ENCODE results near the gene FGR. TPM values are rescaled to one million over a fixed set of nuclear protein-coding genes. Genes with fewer than 3 reads are reported as not detected.

FGR gene
- total RNA-seq, 1 donor from 2014 or later, result 0.25 TPM

DNA sequence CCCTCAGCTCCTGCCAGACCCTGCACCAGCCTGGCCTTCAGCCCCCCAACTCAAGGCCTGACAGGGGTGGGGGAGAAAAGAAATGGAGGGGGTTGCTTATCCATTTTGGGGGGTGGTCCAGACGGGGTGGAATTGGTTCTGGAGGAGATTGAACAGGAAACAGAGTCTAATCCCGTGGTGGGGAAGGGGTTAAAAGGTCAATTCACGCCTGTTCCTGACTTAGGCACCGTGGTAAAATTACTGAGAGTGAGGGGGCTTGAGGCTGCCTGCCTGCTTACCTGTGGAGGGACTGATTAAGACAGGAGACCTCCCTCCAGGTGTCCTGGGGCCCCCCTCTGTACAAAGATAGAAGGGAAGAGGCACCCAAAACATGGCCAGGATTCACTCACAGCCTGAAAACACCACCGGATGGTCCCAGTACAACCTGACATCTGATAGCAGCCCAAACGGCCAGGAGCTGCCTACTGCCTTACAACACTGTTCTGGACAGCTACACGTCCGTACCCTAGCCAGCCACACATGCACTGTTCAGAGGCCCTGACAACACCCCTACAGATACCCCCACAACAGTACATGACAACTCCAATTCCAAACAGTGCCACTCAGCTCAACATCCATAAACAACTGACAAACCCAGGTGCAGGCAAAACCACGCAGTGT, 62.8 kb downstream of the FGR start:
- peaks cover 3% of the 10 kb centered on the region for H3K36me3 Mint-ChIP-seq (ENCODE audit: low read depth)
- intact Hi-C loops (cut with micrococcal nuclease), result no loop called here
- H3K9me3 Mint-ChIP-seq, result no peaks in the 10 kb centered on the region
- DNase-seq (ENCODE audit: low spot score), result no peak
- H3K27me3 Mint-ChIP-seq (ENCODE audit: low read depth), result peaks cover 15% of the 10 kb centered on the region
- peaks cover 14% of the 10 kb centered on the region for H3K4me1 Mint-ChIP-seq (ENCODE audit: low read depth)
- no peak overlapping the region for H3K4me3 Mint-ChIP-seq (ENCODE audit: low read depth)
- H3K27ac Mint-ChIP-seq, result no peak overlapping the region

DNA sequence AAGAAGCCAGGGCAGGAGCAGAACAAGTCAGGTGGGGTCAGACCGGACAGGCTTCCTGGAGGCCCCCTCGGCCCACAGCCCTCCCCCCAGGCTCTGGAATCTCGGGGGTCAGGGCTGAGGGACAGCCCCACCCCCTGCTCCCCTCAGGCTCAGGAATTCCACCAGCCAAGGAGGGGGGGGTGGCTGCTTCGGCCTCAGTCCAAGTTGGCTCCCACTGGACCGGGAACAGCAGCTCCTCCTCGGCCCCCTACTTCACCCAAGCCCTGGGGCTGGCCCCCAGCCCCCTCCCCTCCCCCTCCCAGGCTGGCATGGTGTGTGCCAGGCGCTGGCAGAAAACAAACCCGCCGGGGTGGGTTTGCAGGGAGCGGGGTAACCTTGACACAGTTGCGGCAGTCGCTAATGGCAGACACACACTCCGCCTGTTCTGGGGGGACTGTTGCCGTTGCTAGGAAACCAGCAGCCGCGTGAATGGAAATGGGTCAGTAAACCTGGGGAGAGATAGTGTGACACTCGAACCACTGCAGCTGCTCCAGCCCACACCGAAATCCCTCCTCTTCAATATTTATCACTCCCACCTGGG, 63.5 kb downstream of the FGR start:
- Mint-ChIP-seq H3K9me3 (no peaks in the 10 kb centered on the region), H3K27me3 (ENCODE audit: low read depth) (peaks cover 10% of the 10 kb centered on the region), H3K27ac (no peak overlapping the region), H3K36me3 (ENCODE audit: low read depth) (peaks cover 3% of the 10 kb centered on the region), H3K4me3 (ENCODE audit: low read depth) (no peak overlapping the region), H3K4me1 (ENCODE audit: low read depth) (peaks cover 14% of the 10 kb centered on the region)
- intact Hi-C loops (cut with micrococcal nuclease), result no loop called here
- no peak for DNase-seq (ENCODE audit: low spot score)

DNA sequence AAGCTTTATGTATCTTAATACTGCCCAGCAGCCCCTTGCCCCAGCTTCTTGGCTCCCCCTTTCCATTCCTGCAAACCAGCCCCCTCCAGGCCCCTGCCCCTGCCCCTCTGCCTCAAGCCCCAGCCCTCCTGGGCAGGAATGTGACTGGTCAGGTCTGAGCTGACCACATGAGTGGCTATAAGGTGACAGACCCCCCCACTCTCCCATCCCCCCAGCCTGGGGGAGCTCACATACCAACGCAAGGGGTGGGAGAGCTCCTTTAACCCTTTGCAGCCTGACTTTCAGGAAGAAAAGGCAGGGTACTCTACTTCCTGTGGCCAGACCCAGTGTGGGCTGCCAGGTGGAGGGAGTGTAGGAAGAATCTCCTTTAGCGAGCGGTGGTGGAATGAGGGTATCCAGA, 64.2 kb downstream of the FGR start:
- no peaks in the 10 kb centered on the region for H3K9me3 Mint-ChIP-seq
- H3K27me3 Mint-ChIP-seq (ENCODE audit: low read depth), result peaks cover 7% of the 10 kb centered on the region
- H3K27ac Mint-ChIP-seq, result no peak overlapping the region
- intact Hi-C loops (cut with micrococcal nuclease), result no loop called here
- peaks cover 14% of the 10 kb centered on the region for H3K4me1 Mint-ChIP-seq (ENCODE audit: low read depth)
- DNase-seq (ENCODE audit: low spot score), result no peak
- H3K36me3 Mint-ChIP-seq (ENCODE audit: low read depth), result peaks cover 3% of the 10 kb centered on the region
- H3K4me3 Mint-ChIP-seq (ENCODE audit: low read depth), result no peak overlapping the region

DNA sequence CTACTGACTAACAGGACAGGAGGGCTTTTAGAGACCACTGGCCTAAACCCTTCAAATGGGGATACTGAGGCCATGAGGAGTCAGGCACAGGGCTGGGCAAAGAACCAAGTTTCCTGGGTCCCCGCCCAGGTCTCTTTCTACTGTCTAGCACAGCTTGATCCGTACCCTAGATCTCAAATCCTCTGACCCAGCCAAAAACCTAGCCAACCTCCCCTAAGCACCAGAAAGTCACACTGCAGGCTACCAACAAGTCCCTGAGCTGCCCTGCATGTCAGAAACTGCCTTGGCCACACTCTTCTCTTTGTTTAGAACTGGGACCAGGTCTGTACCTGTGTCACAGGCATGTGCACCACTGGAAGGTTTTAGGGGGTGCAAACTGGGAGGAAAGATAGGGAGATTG, 64.6 kb downstream of the FGR start:
- Mint-ChIP-seq H3K27ac (no peak overlapping the region), H3K4me1 (ENCODE audit: low read depth) (peaks cover 14% of the 10 kb centered on the region), H3K27me3 (ENCODE audit: low read depth) (peaks cover 7% of the 10 kb centered on the region), H3K4me3 (ENCODE audit: low read depth) (no peak overlapping the region), H3K9me3 (no peaks in the 10 kb centered on the region), H3K36me3 (ENCODE audit: low read depth) (peaks cover 3% of the 10 kb centered on the region)
- DNase-seq (ENCODE audit: low spot score), result no peak
- intact Hi-C loops (cut with micrococcal nuclease), result no loop called here

DNA sequence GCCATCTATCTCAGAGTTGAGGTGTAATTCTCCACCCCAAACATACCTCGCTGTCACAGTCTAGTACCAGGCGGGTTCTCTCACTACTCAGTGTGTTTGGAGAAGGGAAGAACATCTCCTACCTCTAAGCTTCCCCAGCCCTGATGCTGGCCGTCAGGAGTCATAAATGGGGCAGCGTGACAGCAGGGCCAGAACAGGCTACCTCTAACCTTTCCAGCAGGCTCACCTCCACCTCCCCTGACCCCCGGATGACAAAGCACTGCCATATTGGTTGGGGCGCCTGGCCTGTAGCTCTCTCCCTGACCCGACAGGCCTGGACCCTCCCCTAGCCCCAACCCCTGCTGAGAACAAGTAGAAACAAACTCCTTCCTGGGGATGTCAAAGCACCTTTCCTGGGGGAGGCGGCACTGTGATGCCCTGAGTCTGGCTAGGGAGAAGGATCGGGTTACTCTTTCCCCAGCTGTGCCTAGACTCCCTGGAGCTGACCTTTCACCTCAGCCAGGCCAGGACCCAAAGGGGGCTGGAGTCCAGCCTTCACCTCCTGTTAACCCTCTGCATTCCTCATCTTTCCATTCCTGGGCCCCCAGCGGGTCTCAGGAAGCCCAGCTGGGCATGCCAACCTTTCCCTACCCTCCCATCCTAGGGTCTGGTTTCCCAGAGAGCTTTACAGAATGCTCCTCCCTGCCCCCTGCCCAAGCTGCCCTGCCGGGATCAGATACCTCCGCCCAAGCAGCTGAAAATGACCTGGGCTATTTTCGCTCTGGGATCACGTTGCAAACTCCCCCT, 65.3 kb downstream of the FGR start:
- H3K4me1 Mint-ChIP-seq (ENCODE audit: low read depth), result peaks cover 14% of the 10 kb centered on the region
- peaks cover 7% of the 10 kb centered on the region for H3K27me3 Mint-ChIP-seq (ENCODE audit: low read depth)
- intact Hi-C loops (cut with micrococcal nuclease), result loop anchor here (2.0 kb wide), 1 partner anchor 29 kb away; no protein-coding TSS in a partner anchor
- H3K9me3 Mint-ChIP-seq, result no peaks in the 10 kb centered on the region
- peaks cover 3% of the 10 kb centered on the region for H3K36me3 Mint-ChIP-seq (ENCODE audit: low read depth)
- peak overlapping the region; percentile 20 for H3K27ac Mint-ChIP-seq
- H3K4me3 Mint-ChIP-seq (ENCODE audit: low read depth), result peak overlapping the region; percentile 73
- no peak for DNase-seq (ENCODE audit: low spot score)

DNA sequence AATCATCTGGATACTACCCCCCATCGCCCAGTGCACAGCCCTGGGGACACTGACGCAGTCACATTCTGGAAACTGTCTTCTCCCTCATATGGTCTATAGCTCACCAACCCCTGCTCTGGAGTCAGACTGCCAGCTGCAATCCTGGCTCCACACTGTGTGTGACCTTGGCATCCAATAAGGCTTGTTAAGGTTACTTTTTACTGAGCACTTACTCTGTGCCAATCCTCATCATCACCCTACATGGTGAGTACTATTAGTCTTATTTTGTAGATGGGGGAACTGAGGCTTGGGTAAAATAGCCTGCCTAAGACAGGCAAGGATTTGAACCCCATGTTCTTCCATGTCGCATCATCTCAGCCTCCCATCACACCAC, 65.9 kb downstream of the FGR start:
- intact Hi-C loops (cut with micrococcal nuclease), result loop anchor here (2.0 kb wide), 1 partner anchor 30 kb away; no protein-coding TSS in a partner anchor
- DNase-seq (ENCODE audit: low spot score), result no peak
- peak overlapping the region; percentile 20 for H3K27ac Mint-ChIP-seq

DNA sequence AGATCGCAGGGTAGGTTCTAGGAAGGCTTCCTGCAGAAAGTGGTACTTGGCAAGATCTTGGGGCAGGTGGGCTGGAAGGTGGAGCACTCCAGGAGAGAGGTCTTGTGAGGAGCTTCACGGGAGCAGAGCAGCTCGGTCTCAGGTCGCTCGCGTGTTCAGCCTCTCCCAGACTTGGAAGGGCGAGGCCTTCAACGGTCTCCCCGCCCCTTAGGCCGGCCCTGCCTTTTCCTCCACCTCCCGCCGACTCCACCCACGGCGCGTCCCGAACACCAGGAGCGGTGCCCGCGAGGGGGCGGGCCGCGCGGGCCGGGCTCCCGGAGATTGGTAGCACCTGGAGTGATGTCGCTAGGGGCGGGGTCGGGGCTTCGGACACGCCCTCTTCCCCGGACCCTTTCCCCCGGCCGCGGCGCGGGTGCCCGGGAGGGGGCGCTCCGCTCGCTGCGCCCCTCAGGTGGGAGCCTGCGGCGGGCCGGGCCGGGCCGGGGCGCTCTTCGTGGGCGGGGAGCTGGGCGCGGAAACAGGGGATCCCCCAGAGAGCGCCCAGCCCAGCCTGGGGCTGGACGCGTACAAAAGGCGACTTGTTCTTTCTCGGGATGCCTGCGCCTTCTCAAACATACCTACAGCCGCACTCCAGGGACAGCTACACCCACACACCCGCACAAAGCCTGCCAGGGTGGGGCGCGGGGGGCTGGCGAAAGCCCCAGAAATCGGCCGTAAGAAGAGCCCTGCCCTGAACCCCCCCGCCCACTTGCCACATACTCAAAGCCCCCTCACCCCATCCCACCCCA, 66.5 kb downstream of the FGR start:
- Mint-ChIP-seq H3K9me3 (no peaks in the 10 kb centered on the region), H3K27me3 (ENCODE audit: low read depth) (no peaks in the 10 kb centered on the region), H3K4me3 (ENCODE audit: low read depth) (peak overlapping the region; percentile 73), H3K27ac (peak overlapping the region; percentile 1), H3K4me1 (ENCODE audit: low read depth) (peaks cover 17% of the 10 kb centered on the region), H3K36me3 (ENCODE audit: low read depth) (no peaks in the 10 kb centered on the region)
- intact Hi-C loops (cut with micrococcal nuclease), result loop anchor here (2.0 kb wide), 1 partner anchor 30 kb away; no protein-coding TSS in a partner anchor
- peak; percentile 95 for DNase-seq (ENCODE audit: low spot score)

More for the DNA sequence above, 65.9 kb downstream of the FGR start:
- H3K4me3 Mint-ChIP-seq (ENCODE audit: low read depth), result peak overlapping the region; percentile 73
- peaks cover 5% of the 10 kb centered on the region for H3K27me3 Mint-ChIP-seq (ENCODE audit: low read depth)
- H3K36me3 Mint-ChIP-seq (ENCODE audit: low read depth), result peaks cover 3% of the 10 kb centered on the region
- H3K9me3 Mint-ChIP-seq, result no peaks in the 10 kb centered on the region
- H3K4me1 Mint-ChIP-seq (ENCODE audit: low read depth), result peaks cover 14% of the 10 kb centered on the region

DNA sequence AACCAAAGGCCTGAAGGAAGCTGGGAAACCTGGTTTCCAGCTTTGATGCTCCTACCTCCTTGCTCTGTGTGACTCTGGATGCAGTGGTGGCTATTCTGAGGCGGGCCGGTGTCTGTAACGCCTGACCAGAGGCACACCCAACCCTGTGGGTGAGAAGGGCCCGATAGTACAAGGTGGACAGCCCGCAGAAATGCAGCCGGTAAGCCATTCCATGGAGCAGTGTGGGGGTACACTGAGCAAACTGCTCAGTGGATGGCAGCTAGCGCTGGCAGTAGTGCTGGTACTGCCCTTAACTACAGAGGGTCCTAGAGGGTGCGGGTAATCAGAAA, 67.0 kb downstream of the FGR start:
- H3K4me1 Mint-ChIP-seq (ENCODE audit: low read depth), result peaks cover 17% of the 10 kb centered on the region
- no peaks in the 10 kb centered on the region for H3K9me3 Mint-ChIP-seq
- no peaks in the 10 kb centered on the region for H3K27me3 Mint-ChIP-seq (ENCODE audit: low read depth)
- peak overlapping the region; percentile 65 for H3K4me3 Mint-ChIP-seq (ENCODE audit: low read depth)
- DNase-seq (ENCODE audit: low spot score), result no peak
- no peaks in the 10 kb centered on the region for H3K36me3 Mint-ChIP-seq (ENCODE audit: low read depth)
- H3K27ac Mint-ChIP-seq, result peak overlapping the region; percentile 1
- intact Hi-C loops (cut with micrococcal nuclease), result loop anchor here (2.0 kb wide), 1 partner anchor 31 kb away; no protein-coding TSS in a partner anchor

DNA sequence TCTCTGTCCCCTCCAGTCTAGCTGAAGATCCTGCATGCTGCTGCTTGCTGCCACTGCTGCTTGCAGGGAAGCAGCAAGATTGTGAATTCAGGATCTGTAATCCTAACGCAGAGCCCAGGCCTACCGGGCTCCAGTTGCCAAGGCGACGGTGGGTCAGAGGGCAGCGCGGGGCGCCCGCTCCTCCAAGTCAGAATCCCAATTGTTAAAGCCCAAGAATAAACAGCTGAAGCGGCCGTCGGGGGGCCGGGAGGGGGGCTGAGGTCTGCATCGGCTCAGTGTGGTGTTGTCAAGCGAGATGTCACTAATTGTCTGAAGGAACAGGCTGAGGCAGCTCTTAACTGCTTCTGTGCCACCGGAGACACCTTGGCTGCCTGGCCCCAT, 67.8 kb downstream of the FGR start:
- Mint-ChIP-seq H3K27me3 (ENCODE audit: low read depth) (no peaks in the 10 kb centered on the region), H3K36me3 (ENCODE audit: low read depth) (no peaks in the 10 kb centered on the region), H3K4me1 (ENCODE audit: low read depth) (peaks cover 15% of the 10 kb centered on the region), H3K9me3 (no peaks in the 10 kb centered on the region), H3K4me3 (ENCODE audit: low read depth) (no peak overlapping the region), H3K27ac (no peak overlapping the region)
- intact Hi-C loops (cut with micrococcal nuclease), result no loop called here
- no peak for DNase-seq (ENCODE audit: low spot score)

DNA sequence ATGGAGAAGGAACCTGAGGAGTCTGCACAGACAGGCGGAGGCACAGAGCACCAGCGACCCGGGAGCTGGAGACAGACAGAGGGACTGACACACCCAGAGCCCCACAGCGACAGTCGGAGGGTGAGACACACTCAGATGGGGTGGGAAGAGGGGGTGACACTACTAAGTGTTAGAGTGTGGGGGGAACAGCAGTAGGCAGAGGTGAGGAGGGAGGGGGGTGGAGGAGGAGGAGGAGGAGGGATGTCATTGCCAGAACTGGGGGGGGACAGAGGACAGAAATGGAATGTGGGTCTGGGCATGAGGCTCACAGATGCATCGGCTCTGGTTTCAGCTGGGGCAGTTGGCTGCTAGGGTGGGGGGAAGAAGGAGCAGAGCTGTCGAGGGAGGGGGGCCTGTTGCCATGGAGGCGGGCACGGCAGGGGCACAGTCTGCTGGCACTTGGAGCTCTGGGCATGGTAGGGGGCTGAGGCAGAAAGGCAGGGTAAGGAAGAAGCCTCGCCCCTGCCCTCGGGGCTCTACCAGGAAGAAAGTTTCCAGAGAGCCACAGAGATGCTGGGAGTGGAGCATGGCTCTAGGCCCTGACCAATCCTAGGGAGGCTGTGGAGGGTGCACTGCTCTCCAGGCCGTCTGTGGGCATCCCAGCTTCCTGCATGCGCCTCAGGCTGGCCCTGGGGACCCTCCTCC, 68.4 kb downstream of the FGR start:
- intact Hi-C loops (cut with micrococcal nuclease), result no loop called here
- no peaks in the 10 kb centered on the region for H3K9me3 Mint-ChIP-seq
- H3K4me3 Mint-ChIP-seq (ENCODE audit: low read depth), result no peak overlapping the region
- peaks cover 15% of the 10 kb centered on the region for H3K4me1 Mint-ChIP-seq (ENCODE audit: low read depth)
- no peak for DNase-seq (ENCODE audit: low spot score)
- H3K27me3 Mint-ChIP-seq (ENCODE audit: low read depth), result no peaks in the 10 kb centered on the region
- H3K27ac Mint-ChIP-seq, result no peak overlapping the region
- no peaks in the 10 kb centered on the region for H3K36me3 Mint-ChIP-seq (ENCODE audit: low read depth)

DNA sequence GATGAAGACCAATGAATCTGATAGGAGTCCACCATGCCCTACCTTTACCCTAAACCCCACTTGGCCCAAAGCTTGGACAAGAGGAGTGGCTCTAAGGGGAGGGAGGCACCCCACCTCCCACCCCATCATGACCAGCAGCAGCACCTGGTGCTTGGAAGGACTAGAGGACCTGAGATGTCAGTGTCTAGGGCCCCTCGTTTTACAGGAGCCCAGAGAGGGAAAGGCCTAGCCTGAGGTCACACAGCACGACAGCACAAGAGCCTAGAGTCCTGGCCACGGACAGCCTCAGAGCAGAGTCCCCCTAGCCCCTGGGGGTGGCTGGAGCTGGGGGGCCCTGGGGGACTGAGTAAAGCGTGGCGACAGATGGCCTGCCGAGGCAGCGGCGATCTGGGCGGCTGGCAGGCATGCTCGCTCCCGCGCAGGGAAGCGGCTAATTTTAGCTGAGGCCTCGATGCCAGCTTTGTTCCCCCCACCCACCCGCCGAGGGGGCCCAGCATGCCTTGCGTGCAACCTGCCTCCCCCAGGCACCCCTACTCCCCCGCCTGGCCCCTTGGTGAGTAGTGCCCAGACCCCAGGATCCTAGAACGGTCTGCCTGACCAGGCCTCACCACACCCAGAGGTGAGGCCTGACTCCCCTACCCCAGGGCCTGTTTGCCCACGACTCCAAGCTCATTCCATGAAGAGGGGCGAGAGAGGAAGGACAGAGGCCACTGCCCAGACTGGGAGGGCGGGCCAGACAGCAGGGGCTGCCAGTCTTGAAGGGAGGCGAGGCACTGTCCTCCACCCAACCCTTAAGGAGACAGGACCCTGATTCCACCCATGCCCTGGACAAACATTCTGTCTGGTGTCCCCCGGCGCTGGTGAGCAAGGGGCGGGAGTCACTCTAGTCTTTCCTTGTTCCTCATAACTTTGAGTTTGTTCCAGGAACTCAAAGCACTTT, 70.0 kb downstream of the FGR start:
- no peak overlapping the region for H3K27ac Mint-ChIP-seq
- H3K4me1 Mint-ChIP-seq (ENCODE audit: low read depth), result peaks cover 15% of the 10 kb centered on the region
- DNase-seq (ENCODE audit: low spot score), result no peak
- H3K9me3 Mint-ChIP-seq, result no peaks in the 10 kb centered on the region
- intact Hi-C loops (cut with micrococcal nuclease), result no loop called here
- no peaks in the 10 kb centered on the region for H3K27me3 Mint-ChIP-seq (ENCODE audit: low read depth)
- H3K4me3 Mint-ChIP-seq (ENCODE audit: low read depth), result no peak overlapping the region
- H3K36me3 Mint-ChIP-seq (ENCODE audit: low read depth), result no peaks in the 10 kb centered on the region

Measured in activated T-helper 2 cell treated with anti-CD3 and anti-CD28 coated beads, Interferon-gamma antibody, Interleukin-2, Interleukin-4, amounts not matched to agents 10 μg/mL and 5 μg/mL and 100 μg/mL, durations not matched to agents 14 hours and 24 hours and 36 hours (primary cell).